SW480 (cell line): Measurements from ENCODE around the gene RAB3GAP1.
"Not testable (repeated sequence)": the region's sequence is repeated elsewhere in the genome, so short reads cannot be mapped to it uniquely, and the experiment has no call there.

Experiments used
- DNase-seq: peaks from one replicate; pipeline ENCODE4 v3.0.0-alpha.2; 2016; ENCODE audit warnings: low spot score

Gene RAB3GAP1

DNA sequence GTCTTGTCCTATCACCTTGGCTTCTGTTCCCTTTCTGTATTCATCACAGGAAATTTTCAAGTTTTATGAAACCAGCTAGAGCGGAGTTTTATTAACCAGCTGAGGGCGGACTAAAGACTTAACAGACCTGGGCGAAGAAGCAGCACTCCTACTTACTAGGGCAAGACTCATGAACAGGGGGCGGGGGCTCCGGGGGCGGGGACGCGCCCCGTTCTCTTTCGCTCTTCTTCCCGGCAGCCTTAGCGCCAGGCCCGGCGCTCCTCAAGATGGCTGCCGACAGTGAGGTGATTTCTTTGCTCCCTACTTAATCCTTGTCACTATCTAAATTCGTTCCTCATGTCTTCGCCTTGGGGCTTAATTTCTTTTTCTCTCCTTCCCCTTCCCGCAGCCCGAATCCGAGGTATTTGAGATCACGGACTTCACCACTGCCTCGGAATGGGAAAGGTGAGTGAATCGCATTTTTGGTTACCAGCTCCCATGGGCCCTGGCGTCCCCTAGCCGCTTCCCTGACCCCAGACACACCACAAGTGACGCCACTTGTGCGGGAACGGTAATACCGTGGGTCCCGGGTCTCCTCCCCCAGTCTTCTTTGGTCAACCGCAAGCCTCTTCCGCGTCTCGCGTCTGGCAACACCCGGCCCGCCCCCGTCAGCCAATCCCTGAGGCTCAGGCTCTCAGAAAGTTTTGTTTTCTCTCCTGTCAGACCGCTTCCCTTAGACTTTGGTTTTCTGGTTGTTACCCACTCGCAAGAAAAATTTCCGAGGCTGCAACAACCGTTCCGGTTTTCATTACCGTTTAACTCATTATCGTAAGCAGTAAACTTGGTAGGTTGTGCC lies at the start of gene RAB3GAP1:
TSS of gene RAB3GAP1 (plus strand) at position 251 of the 835 bp plus-strand sequence. CDS start at position 267, 16 bp downstream.
- DNase-seq = peak; percentile 79

DNA sequence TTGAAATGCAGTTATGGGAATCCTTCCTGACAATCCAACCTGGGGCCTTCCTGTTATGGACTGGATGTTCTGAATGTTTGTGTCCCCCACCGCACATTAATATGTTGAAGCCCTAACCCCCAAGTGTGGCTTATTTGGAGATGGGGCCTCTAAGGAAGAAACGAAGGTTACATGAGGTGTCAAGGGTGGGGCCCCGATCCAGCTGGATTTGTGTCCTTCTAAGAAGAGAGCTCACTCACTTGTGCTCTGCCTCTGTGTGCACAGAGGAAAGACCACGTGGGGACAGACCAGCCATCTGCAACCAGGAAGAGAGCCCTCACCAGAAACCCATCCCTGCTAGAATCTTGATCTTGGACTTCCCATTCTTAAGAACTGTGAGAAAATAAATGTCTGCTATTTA lies 49.3 kb upstream of the RAB3GAP1 start:
- DNase-seq = no peak

DNA sequence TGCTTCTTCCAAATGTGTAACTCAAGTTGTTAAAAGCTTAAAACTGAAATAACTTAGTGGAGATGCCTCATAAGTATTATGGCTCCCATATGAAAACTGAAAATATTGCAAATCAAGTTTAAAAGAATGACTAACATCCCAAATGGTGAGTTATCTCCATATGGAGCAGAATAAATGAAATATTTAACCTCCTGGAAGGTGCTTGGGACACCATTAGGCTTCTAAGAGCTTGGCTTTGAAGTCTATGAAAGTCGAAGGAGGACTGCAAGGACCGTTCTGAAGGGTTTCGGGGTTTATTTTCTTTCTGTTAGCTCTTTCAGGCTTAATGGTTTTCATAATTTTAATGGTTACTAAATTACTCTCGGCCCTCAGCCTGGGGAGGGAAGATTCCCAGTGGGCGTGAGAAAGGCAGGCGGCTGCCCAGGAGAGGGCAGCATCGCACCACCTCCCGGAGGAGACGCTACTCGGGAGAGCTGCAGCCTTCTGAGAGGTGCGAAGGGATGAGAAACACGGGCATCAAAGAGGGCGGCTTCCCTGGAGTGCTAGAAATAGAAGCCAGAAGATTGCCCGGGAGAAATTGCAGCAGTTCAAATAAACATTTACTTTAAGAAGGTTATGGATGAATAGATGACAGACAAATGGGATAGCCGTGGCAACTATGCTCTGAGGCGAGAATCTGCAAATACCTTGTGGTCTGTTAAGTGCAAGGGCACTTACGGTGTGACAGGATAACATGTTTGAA lies 47.9 kb upstream of the RAB3GAP1 start:
- peak; percentile 69 for DNase-seq

DNA sequence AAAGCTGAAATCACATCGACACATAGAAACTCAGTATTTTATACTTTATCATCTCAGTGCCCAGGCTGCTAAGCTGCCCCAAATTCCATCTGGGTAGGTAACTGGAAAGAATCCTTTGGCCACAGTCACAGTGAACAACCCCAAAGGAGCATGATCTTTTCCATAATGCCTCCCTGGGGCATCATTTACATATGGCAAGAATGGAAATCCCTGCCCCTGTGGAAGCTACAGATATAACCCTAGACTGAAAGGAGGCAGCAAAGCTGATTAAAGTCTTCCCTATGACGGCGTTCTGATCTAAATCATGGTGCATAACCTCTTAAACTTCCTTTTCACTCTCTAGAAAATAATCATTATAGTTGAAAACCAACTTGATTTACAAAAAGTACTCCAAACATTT lies 46.3 kb upstream of the RAB3GAP1 start:
- no peak for DNase-seq

DNA sequence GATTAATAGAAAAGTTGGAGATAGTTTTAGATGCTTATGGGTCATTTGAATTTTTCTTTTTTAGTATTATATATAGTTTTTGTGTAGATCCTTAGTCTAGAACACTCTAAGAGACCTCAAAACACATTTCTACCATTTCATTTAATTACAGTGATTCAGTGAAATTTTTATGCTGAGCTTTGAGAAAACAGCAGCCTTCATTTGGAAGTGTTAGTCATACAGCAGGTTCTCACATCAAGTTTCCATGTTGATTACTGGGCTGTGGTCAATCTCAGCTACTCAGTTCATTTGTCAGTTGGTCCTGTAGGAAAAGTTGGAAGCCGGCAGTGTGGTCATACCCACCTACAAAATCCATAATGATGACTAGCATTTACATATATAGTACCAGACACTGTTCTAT lies 42.8 kb upstream of the RAB3GAP1 start:
- no peak for DNase-seq

DNA sequence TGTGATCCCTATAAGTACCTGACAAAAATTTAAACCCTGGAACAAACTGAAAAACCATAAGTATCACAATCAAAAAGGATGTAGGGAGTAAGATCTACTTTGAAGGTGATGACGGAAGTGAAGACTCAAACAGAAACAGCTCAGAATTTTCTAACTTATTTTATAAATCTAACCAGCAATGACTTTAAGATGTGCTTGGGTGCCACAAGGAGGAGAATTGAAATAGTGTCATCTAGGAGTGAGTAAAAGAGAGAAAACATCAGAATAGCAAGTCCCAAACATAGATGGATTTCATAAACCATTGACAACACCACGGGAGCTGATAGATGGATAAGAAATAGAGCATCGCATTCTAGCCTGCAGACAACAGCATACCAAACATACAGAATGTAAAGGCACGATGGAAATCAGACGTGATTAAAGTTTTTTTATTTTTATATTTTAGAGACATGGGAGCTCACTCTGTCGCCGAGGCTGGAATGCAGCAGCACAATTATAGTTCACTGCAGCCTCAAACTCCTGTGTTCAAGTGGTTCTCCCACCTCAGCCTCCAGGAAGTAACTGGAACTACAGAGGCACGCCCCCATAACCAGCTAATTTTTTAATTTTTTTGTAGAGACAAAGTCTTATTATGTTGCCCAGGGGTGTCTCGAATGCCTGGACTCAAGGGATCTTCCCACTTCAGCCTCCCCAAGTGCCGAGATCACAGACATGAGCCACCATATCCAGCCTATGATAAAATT lies 41.7 kb upstream of the RAB3GAP1 start:
- no peak for DNase-seq

DNA sequence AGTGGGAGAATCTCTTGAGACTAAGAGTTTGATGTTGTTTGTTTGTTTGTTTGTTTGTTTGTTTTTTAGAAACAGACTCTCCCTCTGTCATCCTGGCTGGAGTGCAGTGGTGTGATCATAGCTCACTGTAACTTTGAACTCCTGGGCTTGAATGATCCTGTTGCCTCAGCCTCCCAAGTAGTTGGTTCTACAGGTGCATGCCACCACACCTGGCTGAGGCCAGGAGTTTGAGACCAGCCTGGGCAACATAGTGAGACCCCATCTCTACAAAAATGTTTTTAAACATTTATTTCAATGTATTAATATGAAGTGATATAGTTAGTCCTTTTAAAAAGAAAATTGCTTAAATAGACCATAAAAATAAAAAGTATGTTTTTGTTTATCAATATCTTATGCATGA lies 40.5 kb upstream of the RAB3GAP1 start:
- no peak for DNase-seq

DNA sequence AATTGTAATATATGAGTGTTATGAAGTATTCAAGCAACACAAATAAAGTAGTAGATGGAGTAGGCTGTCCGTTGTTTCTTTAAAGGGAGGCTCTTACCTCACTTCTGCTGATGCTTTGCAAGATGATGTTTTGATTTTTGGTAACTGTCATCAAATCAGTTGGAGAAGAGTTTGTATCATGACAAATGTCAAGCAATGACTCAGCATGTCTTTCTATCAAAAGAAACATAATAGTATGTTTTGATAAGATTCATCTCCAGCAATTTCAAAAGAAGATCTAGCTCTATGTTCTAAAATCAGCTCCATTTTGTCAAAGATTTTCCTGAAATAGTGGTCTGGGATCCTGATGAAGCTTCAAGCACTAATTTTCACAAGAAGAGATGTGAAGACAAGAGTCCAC lies 30.5 kb upstream of the RAB3GAP1 start:
- DNase-seq = no peak

DNA sequence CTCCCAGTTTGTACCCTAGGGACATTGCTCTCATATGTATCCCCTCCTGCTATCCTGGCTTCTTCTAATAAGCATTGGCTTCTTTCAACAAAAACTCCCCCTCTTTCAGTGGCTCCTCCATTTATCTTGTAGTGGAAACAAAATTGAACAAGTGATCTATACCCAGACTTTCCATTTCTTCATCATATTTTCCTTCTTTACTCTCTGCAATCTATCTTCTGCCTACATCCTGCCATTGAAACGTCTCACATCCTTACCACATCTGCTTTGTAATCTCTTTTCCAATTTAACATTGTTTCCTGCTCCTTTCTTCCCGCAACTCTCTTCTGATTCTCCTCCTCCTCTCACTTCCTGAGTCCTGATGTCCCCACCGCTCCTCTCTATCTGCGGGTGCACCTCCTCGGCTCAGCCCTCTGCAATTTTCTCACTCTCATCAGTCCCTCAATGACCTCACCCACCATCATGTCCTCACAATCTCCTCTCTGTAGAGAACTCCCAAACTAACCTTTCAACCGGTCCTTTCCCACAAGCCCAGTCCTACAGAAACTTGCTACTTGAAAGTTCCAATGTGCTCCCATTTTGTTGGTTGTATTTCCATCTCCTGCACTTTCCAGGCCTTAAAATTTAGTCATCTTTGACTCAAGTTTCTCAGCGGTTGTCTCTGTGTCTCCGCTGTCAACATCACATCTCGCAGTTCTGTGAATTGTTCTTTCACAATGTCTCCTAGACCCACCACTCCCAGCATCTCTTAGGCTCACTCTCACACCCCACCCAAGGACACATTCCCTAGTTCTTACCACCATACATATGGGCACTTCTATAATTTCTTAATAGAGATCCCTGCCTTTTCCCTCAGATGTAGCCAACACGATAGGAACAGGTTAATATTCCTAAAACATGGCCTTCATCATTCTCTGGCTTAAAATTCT lies 28.9 kb upstream of the RAB3GAP1 start:
- DNase-seq = no peak

DNA sequence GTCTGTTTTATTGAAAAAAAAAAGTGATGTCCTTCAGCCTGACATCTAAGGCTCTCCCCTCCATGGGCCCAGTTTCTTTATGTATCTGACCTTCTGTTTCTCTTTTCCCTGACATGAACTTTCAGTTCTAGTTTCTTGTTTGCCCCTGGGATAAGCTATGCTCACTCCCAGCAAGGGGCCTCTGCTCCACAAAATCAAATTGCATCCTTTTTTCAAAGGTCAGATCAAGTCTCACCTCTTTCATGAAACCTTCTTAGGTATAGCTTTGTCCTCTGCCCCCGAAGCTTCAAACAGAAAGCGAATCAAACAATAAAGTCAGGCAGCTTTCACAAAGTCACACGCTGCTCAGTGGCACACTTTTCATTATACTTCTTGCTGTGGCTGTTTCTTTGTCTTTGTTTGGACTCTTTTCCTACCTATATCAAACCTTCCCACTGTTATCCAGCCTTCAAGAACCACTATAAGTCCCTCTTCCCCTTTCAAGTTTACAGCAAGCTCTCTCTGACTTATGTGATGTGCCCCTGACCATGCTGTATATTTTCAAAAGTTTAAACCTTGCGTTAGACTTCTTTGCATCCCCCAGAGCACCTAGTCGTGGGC lies 28.1 kb upstream of the RAB3GAP1 start:
- DNase-seq = no peak

DNA sequence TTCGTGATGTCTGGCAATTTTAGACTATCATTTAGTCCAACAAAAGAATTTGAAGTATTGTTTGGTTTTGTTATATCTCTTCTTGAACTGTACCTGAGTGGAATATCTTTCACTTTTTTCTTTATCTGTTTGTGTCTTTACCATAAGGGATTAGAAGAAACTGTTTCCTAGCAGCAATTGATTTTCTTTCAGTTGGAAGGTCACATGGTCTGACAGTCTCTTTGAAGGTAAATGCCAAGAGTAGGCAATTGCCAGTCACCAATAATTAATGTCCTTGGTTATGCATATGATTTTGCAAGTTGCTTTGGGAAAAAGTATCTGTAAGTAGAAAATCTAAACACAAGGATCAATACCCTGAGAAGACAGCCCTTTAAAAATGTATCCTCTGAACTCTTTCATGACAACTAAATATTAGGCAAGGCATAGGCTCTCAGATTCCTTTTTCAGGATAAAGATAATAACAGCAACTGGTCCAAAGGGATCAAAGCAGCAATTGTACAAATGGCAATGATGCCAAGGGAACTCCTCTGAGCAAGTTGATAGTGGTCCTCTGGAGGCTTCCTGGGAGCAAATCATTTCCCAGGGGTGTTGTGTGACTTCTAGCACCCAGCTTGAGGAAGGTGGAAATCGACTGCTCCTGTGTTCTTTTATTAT lies 22.5 kb upstream of the RAB3GAP1 start:
- DNase-seq = no peak

DNA sequence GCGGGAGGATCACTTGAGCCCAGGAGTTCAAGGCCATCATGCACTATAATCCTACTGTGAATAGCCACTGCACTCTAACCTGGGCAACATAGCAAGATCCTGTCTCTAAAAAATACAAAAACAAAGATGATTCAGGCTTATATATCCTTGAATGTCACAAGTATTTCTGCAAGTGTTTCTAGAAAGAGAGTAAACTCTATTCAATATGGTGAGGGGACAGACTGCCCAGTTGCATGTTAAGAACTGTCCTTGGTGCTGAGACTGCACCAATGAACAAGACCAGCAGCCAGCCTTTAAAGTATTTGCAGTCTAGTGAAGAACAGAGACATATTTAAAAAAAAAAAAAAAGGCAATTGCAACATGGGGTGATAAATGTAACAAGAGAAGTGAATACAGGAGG lies 21.3 kb upstream of the RAB3GAP1 start:
- peak; percentile 37 for DNase-seq

DNA sequence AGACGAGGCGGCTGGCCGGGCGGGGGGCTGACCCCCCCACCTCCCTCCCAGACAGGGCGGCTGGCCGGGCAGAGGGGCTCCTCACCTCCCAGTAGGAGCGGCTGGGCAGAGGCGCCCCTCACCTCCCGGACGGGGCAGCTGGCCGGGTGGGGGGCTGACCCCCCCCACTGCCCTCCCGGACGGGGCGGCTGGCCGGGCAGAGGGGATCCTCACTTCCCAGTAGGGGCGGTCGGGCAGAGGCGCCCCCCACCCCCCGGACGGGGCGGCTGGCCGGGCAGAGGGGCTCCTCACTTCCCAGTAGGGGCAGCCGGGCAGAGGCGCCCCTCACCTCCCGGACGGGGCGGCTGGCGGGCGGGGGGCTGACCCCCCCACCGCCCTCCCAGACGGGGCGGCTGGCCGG lies 18.9 kb upstream of the RAB3GAP1 start:
- not testable (repeated sequence) for DNase-seq

DNA sequence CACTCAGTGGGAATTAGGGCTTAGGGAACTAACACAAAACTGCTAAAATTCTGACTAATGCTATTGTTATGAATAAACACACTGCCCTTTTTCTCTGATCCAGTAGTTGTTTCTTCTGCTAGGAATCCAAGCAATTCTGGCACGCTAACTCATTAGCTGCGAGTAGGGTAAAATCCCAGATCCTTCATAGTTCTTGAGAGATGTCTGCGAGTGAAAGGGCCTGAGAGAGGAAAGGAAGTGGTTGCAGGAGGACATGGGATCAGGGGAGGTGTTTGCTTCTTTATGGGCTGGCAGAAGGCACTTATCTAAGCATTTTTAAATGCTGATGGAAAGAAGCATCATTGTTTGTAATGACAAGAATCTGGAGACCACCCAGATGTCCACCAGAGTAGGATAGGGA lies 14.3 kb upstream of the RAB3GAP1 start:
- no peak for DNase-seq

DNA sequence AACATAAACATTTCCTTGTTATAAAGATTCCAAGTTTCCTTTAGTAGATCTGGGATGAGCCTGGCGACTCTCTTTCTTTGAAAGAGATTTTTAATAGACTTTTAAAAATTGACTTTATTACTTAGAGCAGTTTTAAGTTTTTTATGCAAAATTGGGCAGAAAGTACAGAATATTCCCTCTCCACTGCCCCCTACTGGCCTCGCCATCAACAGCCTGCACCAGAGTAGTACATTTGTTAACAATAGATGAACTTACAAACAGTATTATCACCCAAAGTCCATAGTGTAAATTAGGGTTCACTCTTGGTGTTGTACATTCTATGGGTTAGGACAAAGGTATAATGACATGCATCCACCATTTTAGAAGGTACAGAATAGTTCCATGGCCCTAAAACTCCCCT lies 8.7 kb upstream of the RAB3GAP1 start:
- DNase-seq = no peak

DNA sequence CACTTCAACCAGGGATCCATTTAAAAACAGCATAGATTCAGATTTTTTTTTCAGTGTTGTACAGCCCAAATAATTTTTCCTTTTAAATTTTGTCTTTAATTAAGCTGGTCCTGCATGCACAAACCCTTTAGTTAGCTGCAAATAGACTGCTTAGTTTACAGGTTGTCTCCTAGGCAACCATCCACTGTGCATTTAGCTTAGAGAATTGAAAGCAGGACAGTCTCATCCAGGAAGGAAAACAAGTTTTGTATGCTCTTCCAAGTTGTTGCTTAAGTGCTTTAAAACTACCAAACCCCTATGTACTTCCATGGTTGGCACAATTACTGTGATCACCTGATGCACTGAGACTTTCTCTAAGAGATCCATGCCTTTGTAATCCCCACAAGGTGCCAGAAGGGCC lies 4.8 kb upstream of the RAB3GAP1 start, which contains the start of gene MAP3K19:
TSS of gene MAP3K19 (minus strand) at position 148 of the 400 bp plus-strand sequence. CDS start 22,800 bp downstream, outside the sequence.
- no peak for DNase-seq

DNA sequence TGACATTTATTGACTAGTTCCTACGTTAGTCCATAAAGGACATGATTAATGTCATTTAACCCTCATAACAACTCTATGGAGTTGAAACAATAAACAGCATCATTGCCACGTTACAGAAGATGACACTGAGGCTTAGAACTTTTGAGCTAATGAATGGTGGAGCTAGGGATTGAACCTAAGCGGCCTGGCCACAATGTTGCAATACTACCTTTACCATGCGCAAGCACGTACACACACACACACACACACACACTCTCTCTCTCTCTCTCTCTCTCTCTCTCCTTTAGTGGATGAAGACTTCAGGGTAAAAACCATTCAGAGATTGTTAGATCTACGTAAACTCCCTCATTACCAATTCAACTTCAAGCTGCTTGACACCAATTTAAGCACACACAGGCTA lies 4.0 kb upstream of the RAB3GAP1 start:
- no peak for DNase-seq

DNA sequence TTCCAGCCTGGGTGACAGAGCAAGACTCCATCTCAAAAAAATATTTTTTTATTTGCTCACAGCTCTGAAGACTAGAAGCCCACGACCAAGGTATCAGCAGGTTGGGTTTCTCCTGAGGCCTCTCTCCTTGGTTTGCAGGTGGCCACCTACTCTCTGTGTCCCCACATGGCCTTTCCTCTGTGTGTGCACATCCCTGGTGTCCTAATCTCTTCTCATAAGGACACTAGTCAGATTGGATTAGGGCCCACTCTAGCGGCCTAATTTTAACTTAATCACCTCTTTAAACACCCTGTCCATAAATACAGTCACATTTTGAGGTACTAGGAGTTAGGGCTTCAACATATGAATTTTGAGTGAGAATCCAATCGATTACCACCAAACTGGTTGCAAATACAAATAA lies 2.0 kb upstream of the RAB3GAP1 start:
- no peak for DNase-seq

DNA sequence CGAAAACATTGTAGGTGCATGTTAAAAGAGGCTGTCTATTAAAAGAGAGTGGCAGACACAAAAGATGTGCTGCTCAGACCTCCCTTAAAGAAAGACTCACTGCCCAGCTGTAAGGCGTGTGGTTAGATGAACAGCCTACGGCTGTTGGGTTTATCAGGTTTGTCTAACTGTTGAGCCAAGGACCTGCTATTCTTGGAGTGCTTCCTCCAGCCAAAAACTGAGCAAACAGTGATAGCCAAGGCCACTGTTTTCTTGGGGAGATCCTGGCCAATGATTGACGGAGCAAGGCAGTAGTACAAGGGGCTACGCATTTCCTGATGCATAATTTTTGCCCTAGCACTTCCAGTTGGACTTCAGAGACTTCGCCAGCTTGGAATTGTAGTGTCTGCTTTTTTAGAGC lies 1.4 kb upstream of the RAB3GAP1 start:
- DNase-seq = no peak

DNA sequence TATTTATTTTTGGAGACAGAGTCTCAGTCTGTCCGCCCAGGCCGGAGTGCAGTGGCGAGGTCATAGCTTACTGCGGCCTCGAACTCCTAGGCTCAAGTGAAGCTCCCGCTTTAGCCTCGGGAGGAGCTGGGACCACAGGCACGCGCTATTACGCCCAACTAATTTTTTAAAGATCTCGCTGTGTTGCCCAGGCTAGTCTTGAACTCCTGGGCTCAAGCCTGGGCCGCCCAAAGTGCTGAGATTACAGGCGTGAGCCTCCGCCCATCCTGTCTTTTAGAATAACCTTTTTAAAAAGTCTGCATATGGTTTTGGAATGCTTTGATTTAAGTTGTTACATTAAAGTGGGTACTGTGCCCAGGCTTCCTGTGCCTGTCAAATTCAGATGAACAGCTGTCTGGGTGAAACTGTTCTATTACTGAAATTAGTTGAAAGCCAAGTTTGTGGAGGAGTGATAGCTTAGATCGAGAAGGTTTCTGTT lies 944 bp downstream of the RAB3GAP1 start:
- DNase-seq = no peak
